ENCODE results near the gene HS3ST1.

HS3ST1 gene

GRCh38 chr4:11435557-11435956 lies 6.9 kb upstream of the HS3ST1 start:
- DNase-seq, result no peak

GRCh38 chr4:11431111-11431510 lies 2.4 kb upstream of the HS3ST1 start:
- DNase-seq, result no peak

DNA sequence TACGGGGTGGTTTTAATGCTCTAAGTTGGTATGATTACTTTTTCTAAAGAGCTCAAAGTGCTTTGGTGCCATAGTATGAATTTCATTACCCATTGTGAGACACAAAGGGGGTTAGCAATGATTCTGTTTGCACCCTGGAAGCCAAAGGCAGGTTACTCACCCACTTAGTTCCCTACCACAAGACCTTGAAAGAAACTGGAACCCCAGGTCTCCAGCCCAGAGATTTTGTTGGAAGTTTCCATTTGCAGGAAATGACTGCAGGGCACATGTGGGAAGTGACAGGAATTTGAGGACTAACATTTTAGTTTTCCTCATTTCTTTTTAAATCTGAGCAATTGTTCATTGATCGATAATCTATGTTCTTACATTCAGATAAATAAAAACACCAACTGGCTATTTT lies 1.8 kb upstream of the HS3ST1 start:
- no peak for DNase-seq

DNA sequence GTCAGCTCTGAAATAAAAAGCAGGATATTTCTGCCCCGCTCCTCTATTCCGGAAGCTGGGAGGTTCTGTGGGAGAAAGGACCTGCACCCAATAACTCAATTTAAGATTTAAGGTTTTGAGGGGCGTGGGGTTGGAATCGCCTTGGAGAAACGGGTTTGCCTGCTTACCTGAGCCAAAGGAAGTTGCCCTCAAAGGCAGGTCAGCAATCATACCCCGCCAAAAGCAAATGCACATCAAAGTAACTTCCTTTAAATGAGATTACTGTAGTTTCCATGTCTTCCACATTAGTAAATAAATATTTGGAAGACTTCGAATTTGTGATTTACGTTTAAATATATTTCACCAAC lies 978 bp upstream of the HS3ST1 start:
- no peak for DNase-seq

- DNase-seq, result peak in 49 of 51 donors; percentile 7 to 84 (median 60)
These were observed 405 bp upstream of the HS3ST1 start for GRCh38 chr4:11428899-11429698.

DNA sequence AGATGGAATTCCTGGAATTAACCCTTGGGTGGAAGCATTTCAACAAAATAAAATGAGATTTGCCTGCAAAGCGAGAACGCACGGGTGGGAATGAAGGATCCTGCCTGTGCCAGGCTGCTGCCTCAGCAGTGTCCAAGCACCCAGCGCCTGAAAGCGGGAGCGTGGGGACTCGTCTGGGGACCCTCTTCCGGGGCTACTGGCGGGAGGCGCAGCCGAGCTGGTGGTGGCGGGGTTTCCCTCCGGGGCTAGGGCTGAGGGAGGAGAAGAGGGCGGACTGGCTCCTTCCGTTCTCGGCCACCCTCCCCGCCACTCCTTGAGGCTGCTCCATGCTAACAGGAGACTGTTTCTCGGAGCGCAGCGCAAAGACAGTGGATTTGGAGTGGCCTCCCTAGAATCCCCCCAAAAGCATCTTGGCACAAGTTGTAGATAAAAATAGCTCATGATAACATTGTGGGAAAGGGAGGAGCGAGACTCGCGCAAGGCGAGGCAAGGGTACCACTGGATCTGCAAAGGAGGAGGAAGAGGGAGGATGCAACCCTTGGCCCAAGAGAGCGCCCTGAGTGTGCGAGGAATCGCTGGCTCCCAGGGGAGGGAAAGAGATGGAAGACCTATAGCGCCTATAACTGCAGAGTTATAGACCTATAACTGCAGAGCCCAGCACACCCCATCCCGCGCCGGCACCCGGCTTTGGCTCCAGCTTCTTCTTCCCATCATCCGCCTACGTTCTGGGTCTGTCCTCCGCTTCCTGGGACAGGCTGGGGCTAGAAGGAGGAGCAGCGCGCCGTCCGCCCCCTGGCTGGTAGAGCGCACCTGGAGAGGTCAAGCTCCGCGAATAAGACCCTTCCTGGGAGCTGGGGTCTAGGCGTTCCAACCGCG lies 1.3 kb downstream of the HS3ST1 start:
- DNase-seq, result peak in 5 of 51 donors; percentile 3 to 66 (median 8)

DNA sequence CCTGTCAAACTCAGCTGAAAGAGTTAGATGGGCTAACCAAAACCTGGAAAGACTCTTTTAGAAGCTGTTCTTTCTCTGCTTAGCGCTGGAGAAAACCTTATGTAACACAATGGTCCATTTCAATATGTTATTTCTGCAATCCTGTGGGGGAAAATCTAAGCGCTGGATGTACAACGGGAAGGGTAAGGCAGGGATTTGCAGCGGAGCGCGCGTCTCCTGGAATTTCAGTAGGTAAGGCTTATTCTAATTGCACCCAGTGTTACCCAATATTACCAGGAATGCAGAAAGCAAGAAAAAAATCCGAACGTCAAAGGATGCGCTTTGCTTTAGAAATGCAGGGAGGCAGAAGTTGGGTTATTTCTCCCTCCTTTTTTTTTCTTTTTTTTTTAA lies 2.0 kb downstream of the HS3ST1 start:
- no peak for DNase-seq

GRCh38 chr4:11426003-11426402 lies 2.7 kb downstream of the HS3ST1 start:
- DNase-seq, result no peak

GRCh38 chr4:11424856-11425255 lies 3.8 kb downstream of the HS3ST1 start:
- DNase-seq, result no peak

GRCh38 chr4:11424000-11424399 lies 4.7 kb downstream of the HS3ST1 start:
- DNase-seq, result peak in 14 of 51 donors; percentile 1 to 34 (median 17)

DNA sequence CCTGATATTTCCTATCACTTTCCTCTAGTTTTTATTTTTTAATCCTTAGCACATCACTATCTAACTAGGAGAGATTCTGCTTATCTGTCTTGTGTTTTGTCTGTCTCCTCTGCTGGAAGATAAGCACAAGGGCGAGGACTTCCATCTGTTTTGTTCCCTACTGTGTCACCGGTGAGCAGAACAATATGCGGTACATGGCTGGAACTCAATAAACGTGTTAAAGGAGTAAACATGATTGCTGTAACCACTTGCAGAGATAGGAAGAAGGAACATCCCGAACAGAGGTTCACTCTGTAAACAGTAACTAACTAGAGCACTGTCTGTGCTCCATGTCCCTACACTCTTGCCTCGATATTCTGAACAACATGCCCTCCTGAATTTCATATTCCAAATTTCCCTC lies 5.2 kb downstream of the HS3ST1 start:
- no peak for DNase-seq

DNA sequence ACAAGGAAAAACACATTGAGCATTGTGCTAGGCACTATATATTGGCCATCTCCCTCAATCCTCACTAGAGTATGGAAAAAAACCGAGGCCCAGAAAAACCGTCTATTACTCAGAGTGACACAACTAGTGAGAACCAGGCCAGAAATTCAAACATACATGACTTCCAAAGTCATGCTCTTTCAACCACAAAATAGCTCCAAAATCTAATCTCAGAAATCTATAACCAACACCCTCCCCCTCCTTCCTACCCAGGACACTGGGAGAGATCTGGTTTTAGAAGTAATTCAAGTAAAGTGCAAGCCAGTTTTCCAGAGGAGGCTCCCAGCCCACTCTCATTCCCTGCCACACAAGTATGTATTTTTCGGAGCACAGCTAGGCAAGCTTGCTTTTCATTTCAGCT lies 7.6 kb downstream of the HS3ST1 start:
- no peak for DNase-seq

DNA sequence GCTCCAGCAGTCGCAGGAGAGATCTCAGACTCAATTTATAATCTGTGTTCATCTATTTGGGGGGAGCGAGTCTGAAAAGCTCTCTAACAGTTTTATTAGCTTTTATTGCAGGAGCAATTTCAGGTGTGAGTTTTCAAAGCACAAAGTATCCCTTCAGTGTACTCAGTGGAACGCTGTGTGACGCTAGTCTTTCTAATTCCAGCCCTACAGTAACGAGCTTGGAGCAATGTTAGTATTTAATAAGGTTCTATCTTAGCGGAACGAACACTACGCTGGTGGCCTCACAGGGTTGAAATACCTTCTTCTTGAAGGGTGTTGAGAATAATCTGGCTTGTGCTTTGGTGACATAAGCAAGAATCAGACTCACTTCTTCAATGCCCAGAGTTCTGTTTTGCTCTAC lies 8.4 kb downstream of the HS3ST1 start:
- no peak for DNase-seq

DNA sequence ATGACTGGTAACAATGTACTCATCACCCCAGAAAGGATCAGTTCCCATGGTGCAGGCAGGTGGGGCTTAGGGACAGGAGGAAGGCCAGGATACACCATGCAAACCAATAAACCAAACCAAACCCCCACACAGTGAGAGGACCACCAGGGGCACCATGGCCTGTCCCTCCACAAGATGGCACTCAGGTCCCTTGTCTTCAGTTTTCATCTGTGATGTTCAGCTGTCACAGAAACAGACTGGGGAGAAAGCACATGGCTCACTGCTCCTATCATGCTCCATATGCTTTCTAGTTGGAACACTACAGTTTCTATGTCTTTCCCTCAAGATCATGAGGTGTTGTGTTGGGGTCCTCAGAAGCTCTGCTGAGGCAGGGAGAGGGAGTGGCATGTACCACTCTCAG lies 10.1 kb downstream of the HS3ST1 start:
- DNase-seq, result no peak

DNA sequence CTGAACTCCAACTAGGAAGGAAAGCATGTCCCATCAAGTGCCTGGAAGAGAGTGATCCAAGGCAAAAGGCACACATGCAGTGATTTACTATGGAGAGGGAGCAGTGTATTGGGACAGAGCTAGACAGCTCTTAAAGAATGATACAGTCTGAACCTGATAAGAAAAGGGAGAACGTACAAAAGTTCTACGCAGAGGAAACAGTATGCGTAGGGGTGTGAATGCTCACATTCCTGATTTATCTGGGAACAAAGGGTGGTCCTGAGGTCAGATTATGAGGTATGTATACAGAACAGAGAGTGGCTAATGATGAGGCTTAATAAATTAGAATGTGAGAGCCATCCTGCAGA lies 12.0 kb downstream of the HS3ST1 start:
- no peak for DNase-seq

DNA sequence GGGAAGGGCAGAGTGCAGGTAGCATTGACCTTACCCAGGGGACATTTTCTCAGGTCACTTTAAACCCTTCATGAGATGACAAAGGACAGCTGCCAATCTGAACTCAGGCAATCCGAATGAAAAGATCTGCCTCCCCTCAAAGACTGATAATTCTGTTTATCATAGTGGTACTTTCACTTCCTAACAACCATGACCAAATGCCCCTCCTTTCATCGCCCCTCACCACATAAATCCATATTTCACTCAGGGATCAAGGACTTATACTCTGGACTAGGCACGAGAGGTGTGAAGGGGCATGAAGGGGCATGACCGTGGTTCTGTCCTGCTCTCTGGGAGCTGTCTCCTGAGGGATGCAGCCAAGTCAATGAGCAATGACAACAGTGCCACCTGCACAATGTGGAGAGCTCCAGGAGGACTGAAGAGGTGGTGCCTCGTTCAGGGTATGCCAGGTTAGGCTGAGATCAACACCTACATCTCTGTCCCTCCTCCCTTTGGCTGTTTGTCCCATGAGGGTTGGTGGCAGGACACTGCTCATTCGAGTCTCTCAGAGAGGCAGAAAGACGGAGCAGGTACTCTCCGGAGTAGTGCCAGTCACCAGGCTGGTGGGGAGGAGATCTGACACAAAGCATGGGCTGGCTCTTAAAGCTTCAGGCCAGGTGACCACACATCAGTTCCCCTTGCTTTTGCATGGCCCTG lies 12.5 kb downstream of the HS3ST1 start:
- no peak for DNase-seq

DNA sequence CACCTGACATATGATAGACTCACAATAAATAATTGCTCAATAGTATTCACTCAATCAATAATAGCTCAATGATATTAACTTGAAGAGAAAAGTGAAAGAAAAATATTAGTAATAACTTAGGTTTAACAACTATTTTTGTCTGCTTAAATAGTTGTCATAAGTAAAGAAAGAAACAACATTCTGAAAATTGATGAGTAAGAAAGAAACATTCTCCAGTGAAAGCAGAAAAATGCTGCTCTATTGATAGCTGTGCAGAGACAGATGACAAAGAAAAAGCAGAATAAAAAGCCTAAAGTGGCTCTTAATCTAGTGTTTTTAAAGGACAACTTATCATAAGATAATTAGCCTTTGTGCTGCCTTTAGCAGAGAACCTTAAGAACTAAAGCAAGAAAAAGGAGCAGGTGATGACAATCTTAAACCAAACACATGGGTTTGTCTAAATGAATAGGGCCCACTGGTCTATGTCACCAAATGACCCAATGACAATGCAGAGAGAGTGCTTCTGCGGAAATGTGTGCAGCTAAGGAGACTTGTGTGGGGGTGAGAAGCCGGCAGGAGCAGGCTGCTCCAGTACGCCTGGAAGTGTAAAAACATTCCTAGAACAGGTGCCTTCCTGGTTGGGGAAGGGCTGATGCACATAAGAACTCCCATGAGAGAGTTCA lies 13.2 kb downstream of the HS3ST1 start:
- DNase-seq, result no peak

- DNase-seq, result no peak
These were observed 16.5 kb downstream of the HS3ST1 start for GRCh38 chr4:11412211-11412610.

DNA sequence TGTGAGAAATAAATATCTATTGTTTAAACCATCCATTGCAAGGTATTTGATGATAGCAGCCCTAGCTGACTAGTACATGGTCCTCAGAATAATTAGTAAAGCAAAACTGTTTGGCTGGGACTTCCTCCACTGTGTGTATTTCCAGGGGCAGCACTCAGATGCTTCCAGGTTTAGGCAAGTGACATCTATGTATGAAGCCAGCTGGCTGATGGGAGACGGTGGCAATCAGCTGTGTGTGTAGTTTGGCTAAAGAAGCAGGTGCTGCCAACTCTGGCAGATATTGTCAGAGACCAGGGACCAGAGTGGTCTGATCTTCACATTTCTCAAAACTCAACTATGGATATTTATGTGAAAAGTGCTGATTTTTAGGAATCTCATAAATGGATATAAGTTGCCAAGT lies 19.1 kb downstream of the HS3ST1 start:
- no peak for DNase-seq

- DNase-seq, result peak in 2 of 51 donors; percentile 18 to 20
These were observed 20.3 kb downstream of the HS3ST1 start for GRCh38 chr4:11408233-11408967.

- no peak for DNase-seq
These were observed 21.1 kb downstream of the HS3ST1 start for GRCh38 chr4:11407551-11407950.
